OCI-LY3 (cell line): ENCODE results near the gene KIF20B.

Experiments used
- CTCF ChIP-seq: fragments of 200-600, 300-600 bp; sonication (generic); IDR thresholded peaks from 2 replicates; pipeline ENCODE4 v1.5.1; 2014; ENCODE audit warnings: antibody characterized with exemption, low read length, low read depth
- EZH2phosphoT487 ChIP-seq: fragments of 200-600 bp; shearing (Covaris generic); IDR thresholded peaks from 2 replicates; pipeline ENCODE4 v1.6.1; 2018; ENCODE audit warnings: antibody characterized with exemption, mixed run types, low read depth

- TF ChIP-seq CTCF = no peak
- no peak for TF ChIP-seq EZH2phosphoT487
These were observed 31.4 kb upstream of the KIF20B start for GRCh38 chr10:89669985-89670384.
